ENCODE data around the gene PLPPR2.

DNA sequence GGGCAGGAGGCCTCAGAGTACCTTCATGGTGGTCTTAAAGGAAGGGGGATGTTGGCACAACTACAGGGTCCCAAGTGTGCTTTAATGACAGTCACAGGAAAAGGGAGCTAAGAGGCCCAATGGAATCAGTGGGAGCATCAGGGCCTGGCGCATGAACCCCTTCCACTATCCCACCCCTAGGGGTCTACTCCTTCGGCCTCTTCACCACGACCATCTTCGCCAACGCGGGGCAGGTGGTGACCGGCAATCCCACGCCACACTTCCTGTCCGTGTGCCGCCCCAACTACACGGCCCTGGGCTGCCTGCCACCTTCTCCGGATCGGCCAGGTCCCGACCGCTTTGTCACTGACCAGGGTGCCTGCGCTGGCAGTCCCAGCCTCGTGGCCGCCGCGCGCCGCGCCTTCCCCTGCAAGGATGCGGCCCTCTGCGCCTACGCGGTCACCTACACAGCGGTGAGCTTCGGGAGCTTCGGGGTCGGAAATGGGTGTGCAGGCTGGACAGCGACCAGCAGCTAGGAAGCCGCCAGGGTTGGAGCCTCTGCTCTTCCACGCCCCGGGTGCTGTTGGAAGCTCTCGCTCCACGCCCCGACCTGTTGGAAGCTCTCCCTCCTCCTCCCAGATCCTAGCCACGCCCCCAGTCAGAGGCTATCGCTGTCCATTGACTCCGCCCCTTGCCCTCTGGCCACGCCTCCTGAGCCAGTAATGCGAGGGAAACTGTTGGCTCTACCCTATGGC is 6.0 kb downstream of the PLPPR2 start:
- no peak for TF ChIP-seq EZH2 (IDR thresholded peaks at IDR 0.05; ENCODE audit: borderline replicate concordance, low read depth, low read length, poor library complexity, severe bottlenecking)
- TF ChIP-seq, protein P1, sequence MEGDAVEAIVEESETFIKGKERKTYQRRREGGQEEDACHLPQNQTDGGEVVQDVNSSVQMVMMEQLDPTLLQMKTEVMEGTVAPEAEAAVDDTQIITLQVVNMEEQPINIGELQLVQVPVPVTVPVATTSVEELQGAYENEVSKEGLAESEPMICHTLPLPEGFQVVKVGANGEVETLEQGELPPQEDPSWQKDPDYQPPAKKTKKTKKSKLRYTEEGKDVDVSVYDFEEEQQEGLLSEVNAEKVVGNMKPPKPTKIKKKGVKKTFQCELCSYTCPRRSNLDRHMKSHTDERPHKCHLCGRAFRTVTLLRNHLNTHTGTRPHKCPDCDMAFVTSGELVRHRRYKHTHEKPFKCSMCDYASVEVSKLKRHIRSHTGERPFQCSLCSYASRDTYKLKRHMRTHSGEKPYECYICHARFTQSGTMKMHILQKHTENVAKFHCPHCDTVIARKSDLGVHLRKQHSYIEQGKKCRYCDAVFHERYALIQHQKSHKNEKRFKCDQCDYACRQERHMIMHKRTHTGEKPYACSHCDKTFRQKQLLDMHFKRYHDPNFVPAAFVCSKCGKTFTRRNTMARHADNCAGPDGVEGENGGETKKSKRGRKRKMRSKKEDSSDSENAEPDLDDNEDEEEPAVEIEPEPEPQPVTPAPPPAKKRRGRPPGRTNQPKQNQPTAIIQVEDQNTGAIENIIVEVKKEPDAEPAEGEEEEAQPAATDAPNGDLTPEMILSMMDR (conservative IDR thresholded peaks at IDR 0.05; ENCODE audit: low read depth, low read length): no peak
